ENCODE measurements around the gene HPD.

- no peak for TF ChIP-seq CTCF (IDR thresholded peaks at IDR 0.05)
- no peak for TF ChIP-seq EP300 (IDR thresholded peaks at IDR 0.05)
- TF ChIP-seq POLR2A (IDR thresholded peaks at IDR 0.05): no peak
These were observed 65.8 kb downstream of the HPD start for GRCh38 chr12:121792607-121793439.
